ENCODE data around the gene RNF208.

The RNF208 gene

DNA sequence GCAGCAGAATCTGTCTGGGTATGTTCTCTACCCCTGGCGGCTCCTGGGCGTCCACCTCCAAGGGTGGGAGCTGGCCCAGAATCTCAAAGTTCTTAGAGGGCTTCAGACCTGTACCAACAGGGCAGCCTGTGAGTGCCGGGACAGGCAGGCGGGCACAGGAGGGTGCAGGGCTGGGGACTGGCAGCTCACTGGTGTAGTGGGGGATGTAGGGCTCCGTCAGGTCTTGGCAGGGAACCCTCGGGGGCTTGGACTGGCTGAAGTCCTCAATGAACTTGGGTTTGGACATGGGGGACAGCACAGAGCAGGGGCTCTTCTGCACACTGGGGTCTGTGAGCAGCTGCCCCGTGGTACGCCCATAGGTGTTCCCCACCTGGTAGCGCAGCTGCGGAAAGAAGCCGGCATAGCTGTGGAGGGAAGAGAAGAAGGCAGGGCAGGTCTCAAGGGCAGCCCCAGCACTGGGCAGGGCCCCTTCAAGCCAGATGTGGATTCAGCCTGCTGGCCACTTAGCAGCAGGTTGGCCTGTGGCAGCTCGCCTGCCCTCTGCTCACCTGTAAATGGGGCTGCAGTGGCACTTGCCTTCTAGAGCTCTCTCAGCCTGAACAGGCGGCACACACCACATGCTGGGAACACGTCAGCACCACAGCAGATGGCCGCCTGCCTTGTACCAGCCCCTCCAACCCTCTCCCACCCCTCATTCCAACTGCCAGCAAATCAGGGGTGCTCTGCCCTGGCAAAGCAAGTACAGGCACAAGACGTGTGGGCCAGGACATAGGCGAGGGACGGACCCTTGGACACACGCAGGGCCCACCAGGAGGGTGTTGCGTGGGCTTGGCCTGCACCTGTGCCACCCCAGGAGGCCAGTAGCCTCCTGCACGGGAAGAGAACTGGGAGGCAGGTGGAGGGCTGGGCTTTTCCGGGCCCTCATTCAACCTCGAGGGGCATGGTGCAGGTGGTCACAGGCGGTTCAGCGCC lies 23.7 kb upstream of the RNF208 start:
- no peaks in the 10 kb centered on the region for H4K20me1 ChIP-seq (ENCODE audit: insufficient read depth, low read length)

GRCh38 chr9:137244486-137245449 lies 22.7 kb upstream of the RNF208 start:
- Histone ChIP-seq H3K4me3 (ENCODE audit: low read depth, low read length, poor library complexity, severe bottlenecking) (no peak overlapping the region), H2AFZ (ENCODE audit: low read length) (no peak overlapping the region), H3K4me1 (ENCODE audit: insufficient read depth, low read length, severe bottlenecking) (peaks cover 20% of the 10 kb centered on the region), H3K9me3 (ENCODE audit: low read length) (no peaks in the 10 kb centered on the region), H3K9ac (ENCODE audit: low read length) (no peak overlapping the region), H3K36me3 (ENCODE audit: insufficient read depth, low read length) (peaks cover 28% of the 10 kb centered on the region), H3K27ac (ENCODE audit: low read depth, low read length, poor library complexity, severe bottlenecking) (no peak overlapping the region), H3F3A (ENCODE audit: insufficient read depth, low read length) (no peaks in the 10 kb centered on the region), H3K9me2 (ENCODE audit: low read depth, low read length) (no peaks in the 10 kb centered on the region), H4K20me1 (ENCODE audit: insufficient read depth, low read length) (no peaks in the 10 kb centered on the region), H3K27me3 (ENCODE audit: insufficient read depth, low read length) (0 out of 2 replicates have a peak, but pooled peaks cover 6% of the 10 kb centered on the region), H3K79me2 (ENCODE audit: insufficient read depth, low read length) (peaks cover 6% of the 10 kb centered on the region; the same call in 1 of the 2 replicates), H3K4me2 (ENCODE audit: low read length) (no peak overlapping the region)
- TF ChIP-seq EZH2 (IDR thresholded peaks at IDR 0.05; ENCODE audit: borderline replicate concordance, low read length) = no peak
- TF ChIP-seq, protein P1, sequence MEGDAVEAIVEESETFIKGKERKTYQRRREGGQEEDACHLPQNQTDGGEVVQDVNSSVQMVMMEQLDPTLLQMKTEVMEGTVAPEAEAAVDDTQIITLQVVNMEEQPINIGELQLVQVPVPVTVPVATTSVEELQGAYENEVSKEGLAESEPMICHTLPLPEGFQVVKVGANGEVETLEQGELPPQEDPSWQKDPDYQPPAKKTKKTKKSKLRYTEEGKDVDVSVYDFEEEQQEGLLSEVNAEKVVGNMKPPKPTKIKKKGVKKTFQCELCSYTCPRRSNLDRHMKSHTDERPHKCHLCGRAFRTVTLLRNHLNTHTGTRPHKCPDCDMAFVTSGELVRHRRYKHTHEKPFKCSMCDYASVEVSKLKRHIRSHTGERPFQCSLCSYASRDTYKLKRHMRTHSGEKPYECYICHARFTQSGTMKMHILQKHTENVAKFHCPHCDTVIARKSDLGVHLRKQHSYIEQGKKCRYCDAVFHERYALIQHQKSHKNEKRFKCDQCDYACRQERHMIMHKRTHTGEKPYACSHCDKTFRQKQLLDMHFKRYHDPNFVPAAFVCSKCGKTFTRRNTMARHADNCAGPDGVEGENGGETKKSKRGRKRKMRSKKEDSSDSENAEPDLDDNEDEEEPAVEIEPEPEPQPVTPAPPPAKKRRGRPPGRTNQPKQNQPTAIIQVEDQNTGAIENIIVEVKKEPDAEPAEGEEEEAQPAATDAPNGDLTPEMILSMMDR (IDR thresholded peaks at IDR 0.05; ENCODE audit: low read length) = no peak

More for the DNA sequence above, 23.7 kb upstream of the RNF208 start:
- Histone ChIP-seq H3K4me2 (ENCODE audit: low read length) (no peak overlapping the region), H3K9ac (ENCODE audit: low read length) (no peak overlapping the region), H3K79me2 (ENCODE audit: insufficient read depth, low read length) (peaks cover 6% of the 10 kb centered on the region; the same call in 1 of the 2 replicates), H3K9me2 (ENCODE audit: low read depth, low read length) (no peaks in the 10 kb centered on the region), H2AFZ (ENCODE audit: low read length) (no peak overlapping the region), H3K27me3 (ENCODE audit: insufficient read depth, low read length) (0 out of 2 replicates have a peak, but pooled peaks cover 6% of the 10 kb centered on the region), H3K4me3 (ENCODE audit: low read depth, low read length, poor library complexity, severe bottlenecking) (no peak overlapping the region), H3K4me1 (ENCODE audit: insufficient read depth, low read length, severe bottlenecking) (peaks cover 19% of the 10 kb centered on the region), H3F3A (ENCODE audit: insufficient read depth, low read length) (no peaks in the 10 kb centered on the region), H3K27ac (ENCODE audit: low read depth, low read length, poor library complexity, severe bottlenecking) (no peak overlapping the region), H3K36me3 (ENCODE audit: insufficient read depth, low read length) (peaks cover 28% of the 10 kb centered on the region), H3K9me3 (ENCODE audit: low read length) (no peaks in the 10 kb centered on the region)
- TF ChIP-seq, protein P1 (IDR thresholded peaks at IDR 0.05; ENCODE audit: low read length) = no peak
- no peak for TF ChIP-seq EZH2 (IDR thresholded peaks at IDR 0.05; ENCODE audit: borderline replicate concordance, low read length)
